ENCODE measurements around the gene TULP4. TPM values are rescaled to one million over a fixed set of nuclear protein-coding genes. Genes with fewer than 3 reads are reported as not detected.

The TULP4 gene
- total and polyA plus RNA-seq, 2 of the 8 experiments (the other 6 are each of a cell fraction or from before 2014, with no cell fraction given), result 7.7 to 51.6 TPM

DNA sequence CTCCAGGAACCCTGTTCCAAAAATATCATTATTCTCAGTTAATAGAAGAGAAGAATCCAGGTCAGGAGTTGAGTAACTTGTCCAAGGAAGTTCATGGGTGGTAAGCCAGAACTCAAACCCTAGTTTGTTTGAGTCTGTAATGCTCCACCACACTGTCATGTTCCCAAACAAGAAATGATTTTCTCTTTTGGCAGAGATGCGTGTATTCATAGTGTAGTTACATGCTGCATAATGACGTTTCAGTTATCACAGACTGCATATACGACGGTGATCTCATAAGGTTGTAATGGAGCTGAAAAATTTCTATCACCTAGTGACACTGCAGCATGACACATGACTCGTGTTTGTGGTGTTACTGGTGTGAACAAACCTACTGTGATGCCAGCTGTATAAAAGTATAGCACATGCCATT lies 102.6 kb downstream of the TULP4 start:
- POLR2A ChIA-PET (ENCODE audit: partially characterized antibody), result no interaction called here
- H3K9me3 ChIP-seq (ENCODE audit: insufficient read depth in 2 of 2, low read depth in 1 of 2, low read length in 1 of 2), result no peaks in the 10 kb centered on the region
- no peak overlapping the region for H3K23ac ChIP-seq (ENCODE audit: insufficient read length)
- peaks cover 0 to 2% (median 0%) of the 10 kb centered on the region in 4 experiments; a peak in 1 of 8 replicates for H3K36me3 ChIP-seq (ENCODE audit: control insufficient read depth in 2 of 4, insufficient read depth in 4 of 4, low read length in 3 of 4)
- no peak overlapping the region for H2BK15ac ChIP-seq (ENCODE audit: low read length)
- no peak overlapping the region for H3K4me3 ChIP-seq (ENCODE audit: extremely low read depth in 1 of 4, insufficient read depth in 2 of 4, low read depth in 3 of 4, low read length in 4 of 4)
- no peaks in the 10 kb centered on the region for H3K4me1 ChIP-seq (replicated peaks in 1 of 4; ENCODE audit: control insufficient read depth in 3 of 4, insufficient read depth in 4 of 4, low read length in 3 of 4)
- no peak overlapping the region for H4K91ac ChIP-seq (replicated peaks; ENCODE audit: insufficient read length, low read length)
- no peak overlapping the region for H3K9ac ChIP-seq (replicated peaks in 1 of 4; ENCODE audit: extremely low read depth in 1 of 4, low read depth in 3 of 4, low read length in 3 of 4)
- no peaks in the 10 kb centered on the region for H3K27me3 ChIP-seq (replicated peaks in 1 of 4; ENCODE audit: control insufficient read depth in 3 of 4, extremely low read depth in 1 of 4, insufficient read depth in 3 of 4, low read length in 3 of 4)
- FAIRE-seq (no peak), DNase-seq (ENCODE audit: low read depth in 1 of 2, low spot score in 2 of 2) (no peak)
- H3K79me1 ChIP-seq (ENCODE audit: low read depth, low read length), result no peaks in the 10 kb centered on the region
- H3K4me2 ChIP-seq (ENCODE audit: insufficient read depth in 1 of 2, low read depth in 2 of 2, low read length in 2 of 2), result no peak overlapping the region
- no peak overlapping the region for H3K18ac ChIP-seq (ENCODE audit: extremely low read depth, low read length)
- WGBS, 2 experiments (ENCODE audit: extremely low coverage in 1 of 2, insufficient coverage in 1 of 2, insufficient read length in 1 of 2, insufficient replicate concordance in 2 of 2, low coverage in 1 of 2, low lambda C conversion rate in 2 of 2, missing lambda C conversion rate in 1 of 2), result 91% methylated on average over 5 of the region's 5 CpGs; no CpG with 5 or more reads in 1 of the 2 experiments
- H3K56ac ChIP-seq (replicated peaks; ENCODE audit: insufficient read length, low read depth, low read length), result no peak overlapping the region
- CTCF ChIA-PET (ENCODE audit: partially characterized antibody), result interaction anchor here (1.1 kb wide), 1 partner anchor 30 kb away, joined by 3 read pairs; no protein-coding TSS in a partner anchor
- no peak overlapping the region for H3K4ac ChIP-seq (replicated peaks; ENCODE audit: insufficient read length, low read depth, low read length)
- no peak overlapping the region for H4K8ac ChIP-seq (ENCODE audit: extremely low read depth, insufficient read depth, low read length)
- H2BK20ac ChIP-seq (ENCODE audit: low read length), result no peak overlapping the region
- no peaks in the 10 kb centered on the region for H3K23me2 ChIP-seq (ENCODE audit: low read depth, low read length)
- H2BK5ac ChIP-seq (ENCODE audit: low read depth, low read length), result no peak overlapping the region
- no peak overlapping the region for H2BK120ac ChIP-seq (replicated peaks; ENCODE audit: low read depth, low read length)
- no peak overlapping the region for H4K5ac ChIP-seq (ENCODE audit: insufficient read length, low read depth, low read length)
- H2BK12ac ChIP-seq (ENCODE audit: low read depth, low read length), result no peak overlapping the region
- H4K20me1 ChIP-seq (replicated peaks in 1 of 2; ENCODE audit: control insufficient read depth in 1 of 2, insufficient read depth in 2 of 2, low read length in 2 of 2), result peaks cover 0 to 1% of the 10 kb centered on the region in 2 experiments
- no peak overlapping the region for H2AFZ ChIP-seq (ENCODE audit: low read length)
- no peaks in the 10 kb centered on the region for H3K79me2 ChIP-seq (ENCODE audit: control insufficient read depth in 1 of 2, insufficient read depth in 2 of 2, low read length in 2 of 2)
- no peak overlapping the region for H3K14ac ChIP-seq (ENCODE audit: insufficient read length)
- H3K27ac ChIP-seq (ENCODE audit: low read depth, low read length), result no peak overlapping the region
- no peak overlapping the region for H2AK5ac ChIP-seq (ENCODE audit: low read depth, low read length)
- TF ChIP-seq, protein P1, sequence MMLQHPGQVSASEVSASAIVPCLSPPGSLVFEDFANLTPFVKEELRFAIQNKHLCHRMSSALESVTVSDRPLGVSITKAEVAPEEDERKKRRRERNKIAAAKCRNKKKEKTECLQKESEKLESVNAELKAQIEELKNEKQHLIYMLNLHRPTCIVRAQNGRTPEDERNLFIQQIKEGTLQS (IDR thresholded peaks at IDR 0.05; ENCODE audit: insufficient read depth, low read depth, low read length), result no peak
- TF ChIP-seq TCF12 (IDR thresholded peaks at IDR 0.05; ENCODE audit: low read depth, low read length), result no peak
- no peak for TF ChIP-seq BRCA1 (IDR thresholded peaks at IDR 0.05; ENCODE audit: low read depth, low read length)
- TF ChIP-seq TBP (IDR thresholded peaks at IDR 0.05; ENCODE audit: low read depth, low read length), result no peak
